Sciatic nerve (tissue), 2 donors: Measurements from ENCODE around the gene C2CD2. TPM values are rescaled to one million over a fixed set of nuclear protein-coding genes. Genes with fewer than 3 reads are reported as not detected.
A peak's percentile ranks its signal among the peaks of the same experiment; 100 is the strongest.
"Not testable (repeated sequence)": the region's sequence is repeated elsewhere in the genome, so short reads cannot be mapped to it uniquely, and the experiment has no call there.

Experiments used
- ATAC-seq: fragments of 200-7000 bp; cut with Tn5 transposase; one replicate; pipeline ENCODE4 v1.9.1; 2020; ENCODE audit warnings: mild to moderate bottlenecking, moderate library complexity
- DNase-seq: peaks from one replicate; pipeline ENCODE4 v3.0.0-alpha.2; 2020; ENCODE audit warnings: low spot score
- intact Hi-C: fragments of 100-400 bp; cut with DNase I; formaldehyde crosslinking; loops from one replicate; pipeline ENCODE4 v1.14.2; 2022
- total RNA-seq: library from RNA; stranded (reverse); fragmentation: NEBNext Ultra II Directional; extraction: Animal tissue kit (Norgen Biotek cat#: 25700); gene quantifications from one replicate; pipeline ENCODE4 v1.2.1, GENCODE V29; 2021
- donor health status: DM: no; HTN: no; CAD: no.
- donor health status: DM: no; HTN: no; CAD: no.

C2CD2 gene
- total RNA-seq, 1 donor from 2014 or later = 60.9 TPM

- ATAC-seq (no peak), DNase-seq (no peak)
- intact Hi-C loops = no loop called here
These were observed 8.7 kb upstream of the C2CD2 start for GRCh38 chr21:41962425-41962966.

- no peak for ATAC-seq
- intact Hi-C loops = no loop called here
- no peak for DNase-seq
These were observed 7.9 kb upstream of the C2CD2 start for GRCh38 chr21:41961753-41962152.

- DNase-seq = no peak
- intact Hi-C loops = no loop called here
- no peak for ATAC-seq
These were observed 7.5 kb upstream of the C2CD2 start for GRCh38 chr21:41961282-41961701.

GRCh38 chr21:41960386-41960785 is 6.6 kb upstream of the C2CD2 start:
- ATAC-seq (no peak), DNase-seq (no peak)
- intact Hi-C loops = no loop called here

DNA sequence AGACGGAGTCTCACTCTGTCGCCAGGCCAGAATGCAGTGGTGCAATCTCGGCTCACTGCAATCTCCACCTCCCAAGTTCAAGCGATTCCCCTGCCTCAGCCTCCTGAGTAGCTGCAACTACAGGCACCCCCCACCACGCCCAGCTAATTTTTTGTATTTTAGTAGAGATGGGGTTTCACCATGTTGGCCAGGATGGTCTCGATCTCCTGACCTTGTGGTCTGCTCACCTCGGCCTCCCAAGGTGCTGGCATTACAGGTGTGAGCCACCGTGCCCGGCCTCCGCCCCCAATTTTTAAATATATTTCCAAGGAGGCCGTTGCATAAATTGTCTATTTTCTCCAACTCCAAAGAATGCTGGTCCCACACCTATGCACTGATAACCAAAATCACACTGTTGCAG is 5.9 kb upstream of the C2CD2 start:
- DNase-seq, intact Hi-C loops, ATAC-seq: not testable (repeated sequence)

GRCh38 chr21:41958886-41959563 is 5.2 kb upstream of the C2CD2 start:
- ATAC-seq = peak; percentile 18
- intact Hi-C loops = no loop called here

DNA sequence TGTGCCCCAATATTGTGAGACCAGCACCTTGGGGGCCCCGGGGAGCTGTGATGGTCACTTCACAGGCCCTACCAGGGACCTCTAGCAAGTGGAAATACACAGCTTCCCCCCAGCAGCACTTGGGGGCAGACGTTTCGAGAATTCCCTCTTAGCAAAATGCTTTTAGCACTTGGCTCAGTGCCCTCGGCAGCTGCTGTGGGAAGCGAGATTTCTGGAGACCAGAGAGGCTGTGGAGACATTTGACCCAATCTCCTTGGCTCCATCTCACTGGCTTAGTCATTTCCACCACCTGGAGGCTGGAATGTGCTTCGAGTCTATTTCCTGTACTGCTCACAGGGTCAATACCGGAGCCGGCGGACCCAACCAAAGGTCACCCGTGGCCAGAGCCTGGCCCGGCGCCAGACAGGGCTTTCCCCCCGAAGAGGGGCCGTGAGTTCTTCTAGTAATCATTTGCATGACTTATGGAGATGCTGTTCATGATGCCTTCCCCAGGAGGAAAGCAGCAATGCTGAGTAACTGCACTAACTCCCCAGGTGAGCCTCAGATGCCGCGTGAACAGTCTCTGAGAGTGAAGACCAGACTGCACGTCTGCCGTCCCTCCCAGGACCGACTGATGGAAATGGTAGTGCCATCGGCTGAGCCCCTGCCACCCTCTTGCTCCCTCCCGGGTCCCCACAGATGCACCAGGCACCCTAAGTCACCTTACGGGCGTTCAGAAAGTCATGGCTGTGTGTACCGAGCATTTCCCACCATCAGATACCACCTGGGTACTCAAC is 4.4 kb upstream of the C2CD2 start:
- ATAC-seq (peak; percentile 83), DNase-seq (peak; percentile 89)
- intact Hi-C loops = no loop called here

More at GRCh38 chr21:41958886-41959563, 5.2 kb upstream of the C2CD2 start:
- no peak for DNase-seq

- no peak for DNase-seq
- intact Hi-C loops = no loop called here
- ATAC-seq = no peak
These were observed 3.3 kb upstream of the C2CD2 start for GRCh38 chr21:41956926-41957729.

DNA sequence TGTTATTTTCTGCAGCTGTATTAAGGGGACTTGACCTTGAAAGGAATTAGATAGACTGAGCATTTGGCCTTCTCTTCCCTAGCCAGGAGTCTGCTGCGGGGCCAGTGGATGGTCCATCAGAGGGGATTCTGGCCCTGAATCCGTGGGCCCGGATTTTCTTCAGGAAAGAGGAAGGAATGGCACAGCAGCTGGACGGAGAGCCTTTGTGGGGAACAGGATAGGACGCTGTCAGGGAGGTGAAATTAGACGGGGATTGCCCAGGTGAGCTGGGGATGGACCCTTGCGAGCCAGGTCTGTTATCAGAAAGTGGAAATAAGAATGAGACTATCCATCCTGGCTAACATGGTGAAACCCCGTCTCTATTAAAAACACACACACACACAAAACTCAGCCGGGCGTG is 1.7 kb upstream of the C2CD2 start:
- ATAC-seq (no peak), DNase-seq (no peak)
- intact Hi-C loops = no loop called here

- ATAC-seq = peak; percentile 1
- no peak for DNase-seq
- intact Hi-C loops = no loop called here
These were observed 1.1 kb upstream of the C2CD2 start for GRCh38 chr21:41954654-41955499.

- DNase-seq = no peak
- intact Hi-C loops = no loop called here
- ATAC-seq = no peak
These were observed 478 bp downstream of the C2CD2 start for GRCh38 chr21:41953249-41953830.

DNA sequence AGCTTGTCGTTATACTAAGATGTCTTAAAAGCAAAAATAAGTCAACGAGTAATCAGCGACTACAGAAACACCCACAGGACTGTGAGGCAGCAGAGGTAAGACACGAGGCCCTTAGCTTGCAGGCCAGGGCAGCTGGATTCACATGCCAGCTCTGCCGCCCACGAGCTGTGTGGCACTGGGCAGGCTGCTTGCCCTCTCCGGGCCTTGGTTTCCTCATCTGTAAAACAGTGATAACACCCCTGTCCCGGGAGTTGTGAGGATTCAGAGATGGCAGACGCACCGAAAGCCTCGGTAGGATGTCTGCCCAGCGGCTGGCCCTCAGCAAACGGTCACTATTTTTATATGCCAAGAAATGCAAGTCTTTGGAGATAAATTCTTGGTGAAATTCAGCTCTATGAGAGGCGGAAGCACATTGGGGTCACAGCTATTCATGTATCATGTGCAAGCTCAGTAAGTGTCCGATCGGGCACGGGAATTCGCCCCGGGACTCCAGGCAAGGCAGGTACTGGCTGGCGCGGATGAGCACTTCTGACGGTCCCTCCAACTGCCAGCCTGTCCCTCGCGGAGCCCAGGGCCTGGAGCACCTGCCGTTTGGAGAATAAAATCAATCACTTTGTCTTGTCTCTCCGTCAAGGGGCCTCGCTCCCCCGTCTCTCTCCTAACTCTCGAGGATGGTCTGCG is 1.1 kb downstream of the C2CD2 start:
- no peak for DNase-seq
- intact Hi-C loops = no loop called here
- no peak for ATAC-seq

DNA sequence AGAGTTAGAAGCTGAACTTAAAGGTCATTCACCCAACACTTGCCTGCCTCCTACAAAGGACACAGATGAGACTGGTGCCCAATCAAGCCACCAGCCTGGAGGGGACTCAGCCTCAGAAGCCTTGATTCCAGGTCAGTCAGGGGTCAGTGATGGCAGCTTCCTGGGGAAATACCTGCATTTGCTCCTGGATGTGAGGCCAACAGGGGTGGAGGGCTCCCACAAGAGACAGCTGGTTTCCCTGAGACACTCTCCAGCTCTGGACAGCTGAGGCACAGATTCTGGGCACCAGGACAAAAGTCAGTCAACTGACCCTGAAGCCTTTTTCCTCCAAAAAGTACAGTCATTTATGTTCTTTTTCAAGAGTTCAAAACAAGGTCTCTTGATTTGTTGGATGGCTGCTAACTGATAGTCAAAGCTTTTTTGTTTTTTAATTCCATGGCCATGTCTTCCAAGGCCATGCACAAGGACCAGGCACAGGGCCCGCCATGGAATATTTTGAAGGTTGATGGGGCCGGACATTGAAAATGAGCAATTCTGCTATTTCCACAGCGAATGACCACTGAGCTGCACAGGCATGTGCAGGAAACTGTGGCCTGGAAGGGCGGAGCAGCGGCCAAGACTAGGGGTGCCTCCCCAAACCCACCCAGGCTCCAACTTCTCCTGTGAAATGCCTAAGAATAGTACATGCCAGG is 1.8 kb downstream of the C2CD2 start:
- intact Hi-C loops = no loop called here
- ATAC-seq = no peak
- DNase-seq = no peak

DNA sequence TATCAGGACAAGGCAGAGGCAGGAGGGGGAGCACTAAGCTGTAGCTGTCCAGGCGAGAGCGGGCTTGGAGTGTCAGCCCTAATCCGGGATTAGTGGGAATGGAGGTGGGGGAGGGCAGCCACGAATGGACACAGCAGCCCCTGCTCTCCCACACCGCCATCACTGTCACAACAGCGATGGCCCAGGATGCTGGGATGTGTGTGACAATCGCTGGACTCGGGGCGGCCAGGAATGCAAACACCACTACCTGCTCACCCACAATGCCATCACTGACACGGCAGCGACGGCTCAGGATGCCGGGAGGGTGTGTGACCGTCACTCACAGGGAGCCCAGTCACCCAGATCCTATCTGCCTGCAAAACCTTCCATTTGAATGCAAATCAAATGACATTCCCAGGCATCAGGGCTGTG is 2.9 kb downstream of the C2CD2 start:
- no peak for ATAC-seq
- DNase-seq = no peak
- intact Hi-C loops = no loop called here

DNA sequence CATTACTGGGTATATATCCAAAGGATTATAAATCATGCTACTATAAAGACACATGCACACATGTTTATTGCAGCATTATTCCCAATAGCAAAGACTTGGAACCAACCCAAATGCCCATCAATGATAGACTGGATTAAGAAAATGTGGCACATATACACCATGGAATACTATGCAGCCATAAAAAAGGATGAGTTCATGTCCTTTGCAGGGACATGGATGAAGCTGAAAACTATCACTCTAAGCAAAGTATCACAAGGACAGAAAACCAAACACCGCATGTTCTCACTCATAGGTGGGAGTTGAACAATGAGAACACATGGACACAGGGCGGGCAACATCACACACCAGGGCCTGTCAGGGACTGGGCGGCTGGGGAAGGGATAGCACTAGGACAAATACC is 4.2 kb downstream of the C2CD2 start:
- ATAC-seq, intact Hi-C loops, DNase-seq: not testable (repeated sequence)

DNA sequence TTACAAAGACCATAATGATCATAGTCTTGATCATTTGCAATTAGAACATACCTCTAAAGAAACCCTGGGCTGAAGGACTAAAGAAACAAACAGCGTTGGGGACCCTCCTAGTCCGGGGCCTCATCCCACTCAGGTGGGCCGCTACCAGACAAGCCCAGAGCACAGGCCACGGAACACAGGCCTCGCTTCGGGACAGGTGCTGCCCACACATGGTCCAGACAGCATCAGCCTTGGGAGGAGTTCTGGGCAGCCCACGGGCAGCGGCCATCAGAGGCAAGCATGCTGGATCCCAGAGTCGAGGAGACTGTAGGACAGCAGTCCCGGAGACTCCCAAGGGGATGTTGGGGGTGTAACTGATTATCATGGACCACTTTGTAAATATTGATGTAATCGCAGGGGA is 4.9 kb downstream of the C2CD2 start:
- no peak for ATAC-seq
- intact Hi-C loops = no loop called here
- no peak for DNase-seq
